Stomach (tissue), 9 donors: Measurements from ENCODE around the gene DUOX2. TPM values are rescaled to one million over a fixed set of nuclear protein-coding genes. Genes with fewer than 3 reads are reported as not detected.
"Not testable (repeated sequence)": the region's sequence is repeated elsewhere in the genome, so short reads cannot be mapped to it uniquely, and the experiment has no call there.

ENCODE experiments used
- DNase-seq, 2 donors: peaks; one replicate each; pipeline versions ENCODE4 v3.0.0 to v3.0.0-alpha.2; 2013 to 2019
- H3K27ac ChIP-seq, 5 donors: fragments of 200-600 bp in 4 of 5; sonication (generic) in 4 of 5; one replicate each; pipeline ENCODE4 v1.5.1; 2013 to 2019; ENCODE audit warnings: mild to moderate bottlenecking in 1 of 5, moderate library complexity in 1 of 5
- H3K27me3 ChIP-seq, 3 donors: fragments of 200-600 bp; sonication (generic); one replicate each; pipeline ENCODE4 v1.5.1; 2017 to 2019; ENCODE audit warnings: mixed run types in 1 of 3
- H3K36me3 ChIP-seq, 4 donors: fragments of 200-600 bp; sonication (generic); 1 replicate in 3 of 4; 2 replicates in 1 of 4; pipeline ENCODE4 v1.5.1; 2016 to 2019
- H3K4me1 ChIP-seq, 4 donors: fragments of 200-600 bp; sonication (generic); one replicate each; pipeline ENCODE4 v1.5.1; 2016 to 2019
- H3K4me3 ChIP-seq, 4 donors: fragments of 200-600 bp; sonication (generic) in 3 of 4; one replicate each; pipeline ENCODE4 v1.5.1; 2016 to 2019; ENCODE audit warnings: mild to moderate bottlenecking in 1 of 4
- H3K9me3 ChIP-seq, 4 donors: fragments of 200-600 bp; sonication (generic); one replicate each; pipeline ENCODE4 v1.5.1; 2016 to 2019
- EP300 ChIP-seq: sonication (generic); formaldehyde crosslinking; IDR thresholded peaks from one replicate; pipeline ENCODE4 v1.6.1; 2017; ENCODE audit warnings: antibody characterized with exemption
- POLR2A ChIP-seq, 4 donors: fragments of 450-650 bp; IDR thresholded peaks; one replicate each; pipeline ENCODE4 v1.6.1; 2016; ENCODE audit warnings: antibody characterized with exemption in 4 of 4, control low read depth in 2 of 4, mild to moderate bottlenecking in 1 of 4, moderate library complexity in 1 of 4
- POLR2AphosphoS5 ChIP-seq, 3 donors: sonication (generic); formaldehyde crosslinking; IDR thresholded peaks; one replicate each; pipeline ENCODE4 v1.6.1; 2016; ENCODE audit warnings: antibody characterized with exemption in 3 of 3
- WGBS, 5 donors: extraction: QIAGEN DNeasy Blood & Tissue Kit in 3 of 5; methylation state at CpG; one replicate each; pipeline versions ENCODE4 v1.1.5 to v1.1.7; 2013 to 2018; 5-methylcytosine and 5-hydroxymethylcytosine counted together
- intact Hi-C: fragments of 100-400 bp; cut with DNase I; formaldehyde crosslinking; loops from one replicate; pipeline ENCODE4 v1.15.1; 2023; ENCODE audit warnings: low total_unique reads
- polyA plus RNA-seq, 3 donors: library from polyadenylated mRNA; stranded (reverse); fragments of 200-250 nt; gene quantifications; one replicate each; pipeline ENCODE4 v1.2.3, GENCODE V29; 2013
- total RNA-seq, 5 donors: library from RNA; depleted of rRNA; stranded (reverse); fragments of >200 nt; gene quantifications; one replicate each; pipeline versions ENCODE4 v1.1.0 to v1.2.3, GENCODE V29; 2014 to 2016
- TF ChIP-seq, protein P1 (sequence below), 7 experiments: fragments of 450-650 bp in 4 of 7; fragments of 200-600 bp in 3 of 7; sonication (generic) in 3 of 7; IDR thresholded peaks; one replicate each; pipeline ENCODE4 v1.5.1; 2016 to 2019; ENCODE audit warnings: antibody characterized with exemption in 7 of 7, control low read depth in 2 of 7, mild to moderate bottlenecking in 1 of 7
- donor health status: healthy with polysubstance abuse.
- donor health status: Bipolar disorder and iron deficiency.
- donor health status: healthy.

Gene DUOX2
- total and polyA plus RNA-seq, 8 donors = 1.2 to 445 (median 54.5) TPM

DNA sequence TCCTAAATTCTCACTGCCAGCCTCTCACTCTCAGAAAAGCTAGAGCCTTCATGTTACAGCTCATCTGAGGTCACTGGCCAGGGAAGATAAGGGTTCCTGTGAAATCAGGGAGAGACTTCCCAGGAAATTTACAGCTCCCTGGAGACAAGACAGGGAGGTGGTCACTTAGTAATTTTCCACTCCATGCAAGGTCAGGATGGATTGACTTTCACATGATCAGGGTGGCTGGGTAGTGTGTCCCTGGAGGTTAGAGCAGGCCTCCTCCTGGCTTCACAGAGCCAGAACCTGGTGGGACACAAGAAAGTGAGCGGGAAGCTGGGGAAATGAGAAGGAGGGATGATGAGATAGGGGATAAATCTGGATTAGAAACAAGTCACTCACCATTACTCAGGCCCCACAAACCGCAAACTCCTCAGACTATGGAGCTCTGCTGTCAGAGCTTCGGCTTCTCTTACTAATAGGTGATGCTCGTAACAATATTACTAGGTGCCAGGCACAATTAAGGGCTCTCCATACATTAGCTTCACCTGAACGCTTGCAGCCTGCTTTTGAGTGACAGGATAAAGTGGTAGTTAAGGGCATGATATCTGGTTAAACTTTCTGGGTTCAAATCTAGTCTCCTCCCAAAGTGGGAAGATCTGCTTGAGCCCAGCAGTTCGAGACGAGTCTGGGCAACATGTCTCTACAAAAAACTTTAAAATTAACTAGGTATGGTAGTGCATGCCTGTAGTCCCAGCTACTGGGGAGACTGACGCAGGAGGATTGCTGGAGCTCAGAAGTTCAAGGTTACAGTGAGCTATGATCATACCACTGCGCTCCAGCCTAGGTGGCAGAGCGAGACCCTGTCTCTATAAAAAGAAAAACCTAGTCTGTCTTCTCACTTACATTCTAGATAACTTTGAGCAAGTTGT lies 24.9 kb downstream of the DUOX2 start:
- peaks cover 0 to 6% (median 0%) of the 10 kb centered on the region in 3 donors for H3K27me3 ChIP-seq
- peaks cover 0 to 14% (median 2%) of the 10 kb centered on the region in 4 donors for H3K4me1 ChIP-seq
- TF ChIP-seq, protein P1, sequence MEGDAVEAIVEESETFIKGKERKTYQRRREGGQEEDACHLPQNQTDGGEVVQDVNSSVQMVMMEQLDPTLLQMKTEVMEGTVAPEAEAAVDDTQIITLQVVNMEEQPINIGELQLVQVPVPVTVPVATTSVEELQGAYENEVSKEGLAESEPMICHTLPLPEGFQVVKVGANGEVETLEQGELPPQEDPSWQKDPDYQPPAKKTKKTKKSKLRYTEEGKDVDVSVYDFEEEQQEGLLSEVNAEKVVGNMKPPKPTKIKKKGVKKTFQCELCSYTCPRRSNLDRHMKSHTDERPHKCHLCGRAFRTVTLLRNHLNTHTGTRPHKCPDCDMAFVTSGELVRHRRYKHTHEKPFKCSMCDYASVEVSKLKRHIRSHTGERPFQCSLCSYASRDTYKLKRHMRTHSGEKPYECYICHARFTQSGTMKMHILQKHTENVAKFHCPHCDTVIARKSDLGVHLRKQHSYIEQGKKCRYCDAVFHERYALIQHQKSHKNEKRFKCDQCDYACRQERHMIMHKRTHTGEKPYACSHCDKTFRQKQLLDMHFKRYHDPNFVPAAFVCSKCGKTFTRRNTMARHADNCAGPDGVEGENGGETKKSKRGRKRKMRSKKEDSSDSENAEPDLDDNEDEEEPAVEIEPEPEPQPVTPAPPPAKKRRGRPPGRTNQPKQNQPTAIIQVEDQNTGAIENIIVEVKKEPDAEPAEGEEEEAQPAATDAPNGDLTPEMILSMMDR (IDR thresholded peaks at IDR 0.05) = no peak
- TF ChIP-seq EP300 (no peak), POLR2AphosphoS5 (IDR thresholded peaks at IDR 0.05) (no peak), POLR2A (IDR thresholded peaks at IDR 0.05) (no peak)
- H3K36me3 ChIP-seq = no peaks in the 10 kb centered on the region
- no peak overlapping the region for H3K4me3 ChIP-seq
- H3K9me3 ChIP-seq = no peaks in the 10 kb centered on the region
- H3K27ac ChIP-seq = no peak overlapping the region
- intact Hi-C loops = no loop called here
- DNase-seq = no peak
- WGBS, 5 donors = 86 to 93% (median 87%) methylated on average over 10 of the region's 10 CpGs

DNA sequence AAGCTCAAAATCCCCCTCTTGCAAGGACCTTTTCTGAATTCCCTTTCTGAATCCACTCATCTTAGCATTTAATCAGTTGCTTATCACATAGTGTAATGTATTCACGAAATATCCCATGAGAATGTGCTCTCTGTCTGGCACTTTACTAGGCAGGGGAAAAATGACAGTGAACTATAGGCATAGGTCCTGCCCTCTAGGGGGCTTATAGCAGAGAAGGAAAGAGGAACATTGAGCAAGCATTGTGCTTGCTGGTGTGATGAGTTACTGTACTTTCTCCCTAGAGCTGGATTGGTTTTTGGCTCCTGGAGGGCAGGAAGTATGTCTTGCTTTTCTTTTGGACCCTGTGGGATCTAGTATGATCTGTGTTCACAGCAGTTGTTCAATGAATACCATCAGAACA lies 26.5 kb downstream of the DUOX2 start:
- Histone ChIP-seq H3K36me3 (no peaks in the 10 kb centered on the region), H3K4me3 (no peak overlapping the region), H3K9me3 (no peaks in the 10 kb centered on the region), H3K4me1 (peaks cover 9 to 23% (median 10%) of the 10 kb centered on the region in 4 donors), H3K27ac (no peak overlapping the region), H3K27me3 (peaks cover 0 to 6% (median 0%) of the 10 kb centered on the region in 3 donors)
- 50 to 69% (median 65%) methylated on average over 1 of the region's 1 CpG for WGBS, 5 donors
- intact Hi-C loops = no loop called here
- no peak for DNase-seq
- TF ChIP-seq, protein P1 (IDR thresholded peaks at IDR 0.05) = no peak
- TF ChIP-seq POLR2AphosphoS5 (IDR thresholded peaks at IDR 0.05) (no peak), POLR2A (IDR thresholded peaks at IDR 0.05) (no peak), EP300 (no peak)

DNA sequence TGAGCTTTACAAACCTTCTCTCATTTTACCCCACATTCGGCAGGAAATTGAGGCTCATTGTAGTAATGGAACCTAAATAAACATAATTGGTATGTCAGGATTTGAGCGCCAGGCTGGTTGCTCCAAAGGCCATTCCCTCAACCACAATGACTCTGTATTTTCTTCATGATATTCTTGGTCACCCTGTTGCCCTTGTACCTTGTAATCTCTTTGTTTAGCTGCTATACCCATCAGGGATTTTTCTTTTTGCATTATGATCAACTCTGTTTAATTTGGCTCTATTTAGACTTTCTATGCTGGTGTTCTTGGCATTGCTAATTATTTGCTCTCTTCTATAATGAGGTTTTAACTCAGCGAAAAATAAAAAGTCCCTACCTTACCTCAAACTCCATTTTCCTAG lies 29.8 kb downstream of the DUOX2 start:
- TF ChIP-seq, protein P1 (IDR thresholded peaks at IDR 0.05) = no peak
- no peak for TF ChIP-seq EP300
- no peak for TF ChIP-seq POLR2AphosphoS5 (IDR thresholded peaks at IDR 0.05)
- H3K27me3 ChIP-seq = peaks cover 0 to 6% (median 0%) of the 10 kb centered on the region in 3 donors
- H3K9me3 ChIP-seq = no peaks in the 10 kb centered on the region
- H3K36me3 ChIP-seq = no peaks in the 10 kb centered on the region
- peak overlapping the region; percentile 24 to 60 (median 41) for H3K27ac ChIP-seq
- no peak overlapping the region for H3K4me3 ChIP-seq
- peaks cover 9 to 23% (median 17%) of the 10 kb centered on the region in 4 donors for H3K4me1 ChIP-seq
- DNase-seq = peak in 1 of 2 donors; percentile 23
- whole genome bisulfite sequencing, 5 donors = 29 to 52% (median 45%) methylated on average over 3 of the region's 3 CpGs
- intact Hi-C loops = no loop called here

DNA sequence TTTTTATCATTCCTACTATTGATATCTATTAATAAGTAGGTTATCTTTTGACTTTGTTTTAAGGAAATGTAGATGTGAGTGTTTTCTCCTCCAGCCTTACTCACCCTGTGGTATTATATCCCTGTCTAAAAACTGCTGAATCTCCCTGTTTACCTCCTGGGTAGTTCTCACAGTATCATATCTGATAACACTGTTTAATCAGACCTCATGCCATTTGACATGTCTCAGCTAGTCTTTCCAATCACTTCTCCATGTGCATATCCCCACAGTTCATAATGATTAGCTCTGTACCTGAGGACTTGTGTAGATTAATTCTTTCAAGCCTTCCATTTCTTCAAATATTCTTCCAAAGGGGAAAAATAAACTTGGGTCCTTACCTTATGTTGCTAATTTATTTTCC lies 30.7 kb downstream of the DUOX2 start:
- intact Hi-C loops = no loop called here
- no peaks in the 10 kb centered on the region for H3K36me3 ChIP-seq
- peak overlapping the region; percentile 24 to 60 (median 42) for H3K27ac ChIP-seq
- no peak overlapping the region for H3K4me3 ChIP-seq
- H3K9me3 ChIP-seq = no peaks in the 10 kb centered on the region
- H3K27me3 ChIP-seq = peaks cover 0 to 6% (median 0%) of the 10 kb centered on the region in 3 donors
- TF ChIP-seq POLR2AphosphoS5 (IDR thresholded peaks at IDR 0.05) (peak in 2 of 3 donors; percentile 49 to 52), POLR2A (IDR thresholded peaks at IDR 0.05) (no peak)
- peaks cover 9 to 29% (median 17%) of the 10 kb centered on the region in 4 donors for H3K4me1 ChIP-seq
- no peak for DNase-seq

DNA sequence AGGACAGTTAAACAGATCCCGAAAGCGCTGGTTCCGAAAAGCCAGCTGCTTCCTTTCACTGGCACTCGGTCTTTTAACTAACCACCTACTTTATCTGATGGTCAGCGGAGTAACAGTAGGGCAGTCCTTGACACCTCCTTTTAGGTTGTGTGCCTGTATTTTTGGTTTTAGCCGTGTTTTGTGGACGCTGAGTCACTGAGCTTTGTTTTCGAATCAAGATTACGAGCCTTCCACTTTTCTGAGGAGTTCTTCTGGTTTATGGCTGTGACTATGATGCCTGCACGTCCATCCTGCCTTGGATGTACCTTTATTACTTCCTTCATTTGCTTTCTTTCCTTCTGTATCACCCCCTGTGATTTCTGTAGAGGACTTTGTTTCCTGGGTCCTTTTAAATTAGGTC lies 31.6 kb downstream of the DUOX2 start:
- DNase-seq, intact Hi-C loops, H3K27me3 ChIP-seq, H3K9me3 ChIP-seq, H3K4me3 ChIP-seq, H3K36me3 ChIP-seq: not testable (repeated sequence)
- Histone ChIP-seq H3K4me1 (peaks cover 13 to 29% (median 19%) of the 10 kb centered on the region in 4 donors), H3K27ac (peak overlapping the region in 2 of 5 donors; percentile 32 to 60)
- WGBS, 5 donors = 72 to 90% (median 84%) methylated on average over 5 to 10 of the region's 10 CpGs

DNA sequence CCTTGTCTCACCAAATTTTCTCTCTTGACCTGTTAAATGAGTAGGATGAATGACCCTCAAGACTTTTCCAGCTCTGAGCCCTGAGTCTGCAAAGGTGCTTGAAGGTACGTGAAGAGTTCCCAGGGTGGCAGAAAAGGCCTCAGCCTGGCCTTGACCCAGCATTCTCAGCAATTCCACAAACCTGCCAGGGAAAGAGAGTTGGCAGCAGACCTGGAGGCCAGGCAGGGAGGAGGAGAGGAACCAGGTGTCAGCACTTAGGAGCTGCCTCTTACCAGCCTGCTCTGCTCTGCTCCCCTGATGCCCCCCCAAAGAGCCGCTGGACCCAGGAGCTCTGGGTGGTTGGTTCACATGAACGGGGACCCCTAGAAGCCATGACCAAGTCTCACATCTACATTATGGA lies 33.4 kb downstream of the DUOX2 start:
- WGBS, 5 donors = 85 to 100% (median 90%) methylated on average over 2 to 3 of the region's 3 CpGs

DNA sequence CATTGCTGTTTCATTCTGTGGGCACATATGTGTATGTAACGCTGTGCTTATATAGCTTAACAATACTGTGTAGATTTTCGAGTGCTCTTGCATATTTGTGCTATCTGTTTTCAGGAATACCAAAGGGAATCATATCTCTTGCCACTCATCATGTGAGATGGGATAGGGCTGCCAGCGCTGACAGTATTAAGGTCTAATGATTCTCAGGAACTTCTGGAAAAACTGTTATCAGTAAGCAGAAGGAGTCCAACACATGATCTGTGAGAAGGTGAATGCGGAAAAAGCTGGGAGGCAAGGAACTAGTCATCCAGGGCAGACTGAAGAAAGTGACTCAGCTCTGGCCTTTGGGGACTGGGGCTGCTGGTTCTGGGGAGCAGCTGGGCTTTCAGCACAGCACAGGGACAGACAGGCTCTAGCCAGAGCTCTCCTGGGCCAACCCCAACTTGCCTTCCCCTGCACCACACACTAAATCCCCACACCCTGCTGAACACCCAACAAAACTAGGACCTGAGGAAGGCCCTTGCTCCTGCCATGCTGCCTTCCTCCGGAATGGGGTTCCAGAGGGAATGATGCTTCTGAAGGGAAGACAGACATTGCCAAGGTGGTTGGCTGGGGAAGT lies 34.2 kb downstream of the DUOX2 start:
- 74 to 81% (median 77%) methylated on average over 5 of the region's 5 CpGs for whole genome bisulfite sequencing, 5 donors
- H3K27ac ChIP-seq = peak overlapping the region; percentile 2 to 77 (median 64)
- intact Hi-C loops, H3K4me3 ChIP-seq, H3K27me3 ChIP-seq, H3K36me3 ChIP-seq, H3K9me3 ChIP-seq: not testable (repeated sequence)
- H3K4me1 ChIP-seq = peaks cover 13 to 21% (median 18%) of the 10 kb centered on the region in 4 donors
- DNase-seq = peak in 1 of 2 donors; percentile 24

More for the DNA sequence above, 33.4 kb downstream of the DUOX2 start:
- intact Hi-C loops, H3K27me3 ChIP-seq, H3K9me3 ChIP-seq, H3K36me3 ChIP-seq, H3K4me3 ChIP-seq: not testable (repeated sequence)
- DNase-seq = peak in 1 of 2 donors; percentile 61
- peaks cover 13 to 29% (median 19%) of the 10 kb centered on the region in 4 donors for H3K4me1 ChIP-seq
- peak overlapping the region in 2 of 5 donors; percentile 57 to 64 for H3K27ac ChIP-seq

DNA sequence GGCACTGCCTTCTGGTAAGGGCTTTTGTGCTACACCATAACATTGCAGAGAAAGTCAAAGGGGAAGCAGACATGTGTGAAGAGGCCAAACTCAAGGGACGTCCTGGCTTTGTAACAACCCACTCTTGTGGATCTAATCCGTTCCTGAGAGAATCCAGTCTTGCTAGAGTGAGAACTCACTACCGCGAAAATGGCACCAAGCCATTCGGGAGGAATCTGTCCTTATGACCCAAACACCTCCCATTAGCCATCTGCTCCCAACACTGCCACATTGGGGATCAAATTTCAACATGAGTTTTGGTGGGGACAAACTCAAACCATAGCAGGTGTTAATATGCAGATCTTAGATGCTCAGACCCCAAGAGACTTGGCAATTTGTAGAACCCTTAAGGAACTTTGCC lies 34.8 kb downstream of the DUOX2 start:
- 69 to 78% (median 75%) methylated on average over 5 of the region's 5 CpGs for WGBS, 5 donors
- intact Hi-C loops = not testable (repeated sequence)

More for the DNA sequence above, 34.8 kb downstream of the DUOX2 start:
- H3K27me3 ChIP-seq, H3K4me3 ChIP-seq, H3K36me3 ChIP-seq, H3K9me3 ChIP-seq: not testable (repeated sequence)
- peak in 1 of 2 donors; percentile 25 for DNase-seq
- peak overlapping the region in 4 of 5 donors; percentile 40 to 73 (median 57) for H3K27ac ChIP-seq
- peaks cover 13 to 19% (median 16%) of the 10 kb centered on the region in 4 donors for H3K4me1 ChIP-seq
